MM.1S (cell line): ENCODE measurements around the gene JUND.

Source experiments
- EZH2 ChIP-seq: fragments of 300-600 bp; sonication (generic); optimal IDR thresholded peaks from 2 replicates; pipeline ENCODE3; 2017; ENCODE audit warnings: low read depth, mild to moderate bottlenecking, antibody characterized with exemption, low read length, mixed read lengths
- EZH2phosphoT487 ChIP-seq: fragments of 300-600 bp; sonication (generic); IDR thresholded peaks from 2 replicates; pipeline ENCODE4 v1.6.1; 2018; ENCODE audit warnings: antibody characterized with exemption, low read length
- TF ChIP-seq, protein P1 (sequence below): fragments of 300-600 bp; sonication (generic); IDR thresholded peaks from 2 replicates; pipeline ENCODE4 v1.5.1; 2016; ENCODE audit warnings: antibody characterized with exemption, low read length, mixed read lengths

DNA sequence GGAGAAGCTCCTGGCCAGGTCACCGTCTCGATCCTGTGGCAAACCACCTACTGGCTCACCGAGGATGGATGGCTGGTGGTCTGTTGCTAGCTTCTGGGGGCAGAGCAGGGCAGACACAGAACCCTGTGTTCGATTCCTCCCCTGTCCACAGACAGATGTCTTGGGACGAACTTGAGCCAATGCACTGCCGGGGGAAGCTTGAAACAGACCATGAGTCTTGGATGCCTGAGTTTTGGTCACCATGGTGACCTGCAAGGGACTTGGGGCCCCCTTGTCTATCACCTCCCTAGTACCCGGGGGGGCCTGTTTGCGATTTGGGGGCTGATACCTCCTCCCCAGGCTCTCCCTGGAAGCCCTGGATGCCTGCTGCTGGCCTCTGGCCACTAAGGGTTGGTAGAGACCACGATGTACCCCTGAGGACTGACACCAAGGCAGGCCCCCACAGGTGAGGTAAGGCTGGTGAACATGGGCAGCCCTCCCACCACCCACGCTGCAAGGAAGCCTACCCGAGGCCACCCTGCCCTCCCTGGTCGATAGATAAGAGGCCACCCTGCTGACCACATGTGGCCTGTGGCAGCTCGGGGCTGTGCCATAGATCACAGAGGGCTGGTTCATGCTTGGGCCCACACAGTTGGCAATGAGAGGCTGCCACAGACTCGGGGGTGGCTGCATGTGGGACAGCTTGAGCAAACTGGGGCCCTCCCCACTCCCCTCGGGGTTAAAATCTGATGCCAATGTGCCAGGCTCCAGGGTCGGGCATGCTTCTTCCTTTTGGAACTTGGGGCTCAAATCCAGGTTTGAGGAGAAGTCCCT, 17.9 kb downstream of the JUND start:
- TF ChIP-seq, protein P1, sequence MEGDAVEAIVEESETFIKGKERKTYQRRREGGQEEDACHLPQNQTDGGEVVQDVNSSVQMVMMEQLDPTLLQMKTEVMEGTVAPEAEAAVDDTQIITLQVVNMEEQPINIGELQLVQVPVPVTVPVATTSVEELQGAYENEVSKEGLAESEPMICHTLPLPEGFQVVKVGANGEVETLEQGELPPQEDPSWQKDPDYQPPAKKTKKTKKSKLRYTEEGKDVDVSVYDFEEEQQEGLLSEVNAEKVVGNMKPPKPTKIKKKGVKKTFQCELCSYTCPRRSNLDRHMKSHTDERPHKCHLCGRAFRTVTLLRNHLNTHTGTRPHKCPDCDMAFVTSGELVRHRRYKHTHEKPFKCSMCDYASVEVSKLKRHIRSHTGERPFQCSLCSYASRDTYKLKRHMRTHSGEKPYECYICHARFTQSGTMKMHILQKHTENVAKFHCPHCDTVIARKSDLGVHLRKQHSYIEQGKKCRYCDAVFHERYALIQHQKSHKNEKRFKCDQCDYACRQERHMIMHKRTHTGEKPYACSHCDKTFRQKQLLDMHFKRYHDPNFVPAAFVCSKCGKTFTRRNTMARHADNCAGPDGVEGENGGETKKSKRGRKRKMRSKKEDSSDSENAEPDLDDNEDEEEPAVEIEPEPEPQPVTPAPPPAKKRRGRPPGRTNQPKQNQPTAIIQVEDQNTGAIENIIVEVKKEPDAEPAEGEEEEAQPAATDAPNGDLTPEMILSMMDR: no peak
- TF ChIP-seq EZH2phosphoT487: no peak
- TF ChIP-seq EZH2: no peak
